NCI-H2081 (cell line): ENCODE measurements around the gene TSPAN14.
"Not testable (repeated sequence)": the region's sequence is repeated elsewhere in the genome, so short reads cannot be mapped to it uniquely, and the experiment has no call there.

ENCODE experiments used
- DNase-seq, 2 experiments: peaks; one replicate each; lab custom pipeline; 2025; lab: John Stamatoyannopoulos, UW

Gene TSPAN14

GRCh38 chr10:80453842-80454512 is at the start of gene TSPAN14:
Gene TSPAN14, plus strand, starts transcription at chr10:80454310. Its CDS starts 34,924 bp downstream, at chr10:80489234.
- peak; percentile 32 to 47 for DNase-seq

GRCh38 chr10:80405035-80405434 is 49.1 kb upstream of the TSPAN14 start:
- no peak for DNase-seq

- no peak for DNase-seq
These were observed 48.5 kb upstream of the TSPAN14 start for GRCh38 chr10:80405626-80406025.

- no peak for DNase-seq
These were observed 47.9 kb upstream of the TSPAN14 start for GRCh38 chr10:80406204-80406603.

GRCh38 chr10:80407812-80408241 is 46.3 kb upstream of the TSPAN14 start:
- DNase-seq = peak in 1 of 2 experiments; percentile 9

- DNase-seq = peak; percentile 49 to 73
These were observed 45.6 kb upstream of the TSPAN14 start, which contains the start of gene PRXL2A for GRCh38 chr10:80408242-80409101. Gene PRXL2A, plus strand, starts transcription at chr10:80408551. Its CDS starts 11,917 bp downstream, at chr10:80420468.

- DNase-seq = no peak
These were observed 45.0 kb upstream of the TSPAN14 start for GRCh38 chr10:80409121-80409520.

- DNase-seq = no peak
These were observed 44.0 kb upstream of the TSPAN14 start for GRCh38 chr10:80410122-80410521.

- DNase-seq = no peak
These were observed 43.4 kb upstream of the TSPAN14 start for GRCh38 chr10:80410578-80411145.

GRCh38 chr10:80411267-80411668 is 42.8 kb upstream of the TSPAN14 start:
- DNase-seq = no peak

GRCh38 chr10:80411681-80412220 is 42.4 kb upstream of the TSPAN14 start:
- DNase-seq = no peak

GRCh38 chr10:80412486-80412885 is 41.6 kb upstream of the TSPAN14 start:
- DNase-seq = no peak

GRCh38 chr10:80413271-80413996 is 40.7 kb upstream of the TSPAN14 start:
- DNase-seq = no peak

- peak in 1 of 2 experiments; percentile 12 for DNase-seq
These were observed 39.8 kb upstream of the TSPAN14 start for GRCh38 chr10:80414142-80414895.

- no peak for DNase-seq
These were observed 38.2 kb upstream of the TSPAN14 start for GRCh38 chr10:80415734-80416478.

- DNase-seq = no peak
These were observed 37.5 kb upstream of the TSPAN14 start for GRCh38 chr10:80416479-80417098.

GRCh38 chr10:80417256-80417655 is 36.9 kb upstream of the TSPAN14 start:
- not testable (repeated sequence) for DNase-seq

- no peak for DNase-seq
These were observed 32.9 kb upstream of the TSPAN14 start for GRCh38 chr10:80421050-80421706.
